Measurements from ENCODE around the gene TMEM238L.

Gene TMEM238L

GRCh38 chr17:10803350-10803749 lies 549 bp downstream of the TMEM238L start:
- DNase-seq, result no peak

GRCh38 chr17:10802496-10803284 lies 1.2 kb downstream of the TMEM238L start:
- DNase-seq, result no peak

- DNase-seq, result no peak
These were observed 4.5 kb downstream of the TMEM238L start for GRCh38 chr17:10799407-10799806.

- DNase-seq, result no peak
These were observed 5.0 kb downstream of the TMEM238L start for GRCh38 chr17:10798910-10799309.

GRCh38 chr17:10798332-10798749 lies 5.6 kb downstream of the TMEM238L start:
- no peak for DNase-seq

- no peak for DNase-seq
These were observed 6.2 kb downstream of the TMEM238L start for GRCh38 chr17:10797476-10798328.

- no peak for DNase-seq
These were observed 10.1 kb downstream of the TMEM238L start for GRCh38 chr17:10793816-10794215.

GRCh38 chr17:10793256-10793655 lies 10.6 kb downstream of the TMEM238L start:
- no peak for DNase-seq

GRCh38 chr17:10792151-10792550 lies 11.7 kb downstream of the TMEM238L start:
- no peak for DNase-seq

GRCh38 chr17:10790491-10791401 lies 13.2 kb downstream of the TMEM238L start:
- no peak for DNase-seq

GRCh38 chr17:10789694-10790271 lies 14.1 kb downstream of the TMEM238L start:
- DNase-seq, result no peak

GRCh38 chr17:10787306-10788045 lies 16.4 kb downstream of the TMEM238L start:
- no peak for DNase-seq

- DNase-seq, result no peak
These were observed 18.6 kb downstream of the TMEM238L start for GRCh38 chr17:10785295-10785694.

GRCh38 chr17:10779609-10780008 lies 24.3 kb downstream of the TMEM238L start:
- DNase-seq, result no peak

GRCh38 chr17:10777890-10778289 lies 26.0 kb downstream of the TMEM238L start:
- DNase-seq, result no peak

- DNase-seq, result no peak
These were observed 26.6 kb downstream of the TMEM238L start for GRCh38 chr17:10777131-10777807.

- DNase-seq, result no peak
These were observed 27.5 kb downstream of the TMEM238L start for GRCh38 chr17:10776381-10776780.

GRCh38 chr17:10775740-10776356 lies 28.1 kb downstream of the TMEM238L start:
- no peak for DNase-seq

- no peak for DNase-seq
These were observed 28.8 kb downstream of the TMEM238L start for GRCh38 chr17:10775058-10775457.

- no peak for DNase-seq
These were observed 30.5 kb downstream of the TMEM238L start for GRCh38 chr17:10773391-10773790.
